Fibroblast of pulmonary artery (primary cell): ENCODE results near the gene TIPARP.

ENCODE experiments used
- DNase-seq: peaks from one replicate; pipeline ENCODE4 v3.0.0-alpha.2; 2010; ENCODE audit warnings: low read depth
- H3K4me3 ChIP-seq: replicated peaks from 2 replicates; pipeline ENCODE4 v1.5.1; 2011; ENCODE audit warnings: low read depth, mild to moderate bottlenecking, control low read depth, low read length, moderate library complexity
- TF ChIP-seq, protein P1 (sequence below): IDR thresholded peaks from 2 replicates; pipeline ENCODE4 v1.5.1; 2011; ENCODE audit warnings: mild to moderate bottlenecking, control low read depth, low read length, inconsistent platforms; ENCODE audit errors: missing control alignments

Gene TIPARP

DNA sequence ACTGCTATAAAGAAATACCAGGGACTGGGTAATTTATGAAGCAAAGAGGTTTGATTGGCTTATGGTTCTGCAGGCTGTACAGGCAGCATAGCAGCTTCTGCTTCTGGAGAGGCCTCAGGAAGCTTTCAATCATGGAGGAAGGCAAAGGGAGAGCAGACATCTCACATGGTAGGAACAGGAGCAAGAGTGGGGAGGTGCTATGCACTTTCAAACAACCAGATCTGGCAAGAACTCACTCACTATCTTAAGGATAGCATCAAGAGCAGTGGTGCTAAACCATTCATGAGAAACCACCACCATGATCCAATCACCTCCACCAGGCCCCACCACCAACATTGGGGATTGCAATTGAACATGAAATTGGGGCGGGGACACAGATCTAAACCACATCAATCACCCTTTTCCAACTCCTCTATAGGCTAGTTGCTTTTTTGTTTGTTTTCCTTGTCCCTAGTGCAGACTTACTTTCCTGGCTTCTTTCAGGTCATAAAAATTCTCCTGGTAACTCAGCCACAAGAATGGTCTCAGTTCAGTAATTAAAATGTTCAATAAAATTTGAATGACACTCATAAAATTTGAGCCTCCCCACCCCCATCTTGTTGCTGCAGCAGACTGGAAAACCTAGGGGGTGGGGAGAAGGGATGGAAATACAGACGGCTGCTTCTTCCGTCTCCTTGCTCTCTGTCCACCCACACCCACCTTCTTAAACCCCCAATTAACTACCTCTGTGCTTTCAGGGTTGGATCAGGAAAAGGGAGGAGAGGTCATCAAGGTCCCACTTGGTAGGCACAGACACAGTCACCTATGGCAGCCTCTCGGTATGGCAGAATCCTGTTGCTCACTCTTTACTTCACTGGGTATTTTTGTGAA, 16.3 kb upstream of the TIPARP start:
- TF ChIP-seq, protein P1, sequence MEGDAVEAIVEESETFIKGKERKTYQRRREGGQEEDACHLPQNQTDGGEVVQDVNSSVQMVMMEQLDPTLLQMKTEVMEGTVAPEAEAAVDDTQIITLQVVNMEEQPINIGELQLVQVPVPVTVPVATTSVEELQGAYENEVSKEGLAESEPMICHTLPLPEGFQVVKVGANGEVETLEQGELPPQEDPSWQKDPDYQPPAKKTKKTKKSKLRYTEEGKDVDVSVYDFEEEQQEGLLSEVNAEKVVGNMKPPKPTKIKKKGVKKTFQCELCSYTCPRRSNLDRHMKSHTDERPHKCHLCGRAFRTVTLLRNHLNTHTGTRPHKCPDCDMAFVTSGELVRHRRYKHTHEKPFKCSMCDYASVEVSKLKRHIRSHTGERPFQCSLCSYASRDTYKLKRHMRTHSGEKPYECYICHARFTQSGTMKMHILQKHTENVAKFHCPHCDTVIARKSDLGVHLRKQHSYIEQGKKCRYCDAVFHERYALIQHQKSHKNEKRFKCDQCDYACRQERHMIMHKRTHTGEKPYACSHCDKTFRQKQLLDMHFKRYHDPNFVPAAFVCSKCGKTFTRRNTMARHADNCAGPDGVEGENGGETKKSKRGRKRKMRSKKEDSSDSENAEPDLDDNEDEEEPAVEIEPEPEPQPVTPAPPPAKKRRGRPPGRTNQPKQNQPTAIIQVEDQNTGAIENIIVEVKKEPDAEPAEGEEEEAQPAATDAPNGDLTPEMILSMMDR: no peak
- DNase-seq: no peak
- no peak overlapping the region for H3K4me3 ChIP-seq

DNA sequence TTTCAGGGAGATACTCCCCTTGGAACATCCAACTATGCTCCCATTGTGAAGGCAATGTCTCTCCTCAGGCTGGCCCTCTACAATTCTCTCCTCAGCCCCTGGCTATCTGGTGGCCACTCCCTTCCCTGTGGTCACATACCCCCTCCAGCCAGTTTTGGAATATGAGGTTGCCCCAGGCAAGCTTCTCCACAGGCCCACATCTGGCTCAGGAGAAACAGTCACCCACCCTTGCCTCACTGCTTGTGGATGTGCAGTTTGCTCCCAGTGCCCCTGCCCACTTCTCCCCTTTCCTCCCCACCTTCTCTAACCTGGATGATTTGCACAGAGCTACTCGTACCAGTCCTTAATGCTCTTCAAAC, 15.7 kb upstream of the TIPARP start:
- no peak for DNase-seq
- no peak overlapping the region for H3K4me3 ChIP-seq
- TF ChIP-seq, protein P1: no peak

DNA sequence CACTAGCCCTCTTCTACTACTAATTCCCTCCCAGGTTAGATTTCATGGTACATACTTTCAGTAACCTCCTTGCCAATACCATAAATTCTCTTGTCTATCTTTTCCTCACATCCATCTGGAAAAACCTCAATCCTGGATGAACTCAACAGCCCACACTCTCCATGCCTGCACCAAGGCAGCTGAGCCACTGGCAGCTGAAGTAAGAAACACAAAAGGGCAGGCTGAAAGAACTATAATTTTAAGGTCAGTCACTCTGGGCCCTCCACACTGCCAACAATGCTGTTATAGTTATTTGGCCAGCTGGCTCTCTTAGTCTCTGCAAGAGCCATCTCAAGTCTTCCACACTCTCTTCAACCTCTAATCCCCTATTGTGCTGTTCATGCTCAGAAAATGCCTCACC, 15.1 kb upstream of the TIPARP start:
- TF ChIP-seq, protein P1: no peak
- DNase-seq: no peak
- H3K4me3 ChIP-seq: no peak overlapping the region

DNA sequence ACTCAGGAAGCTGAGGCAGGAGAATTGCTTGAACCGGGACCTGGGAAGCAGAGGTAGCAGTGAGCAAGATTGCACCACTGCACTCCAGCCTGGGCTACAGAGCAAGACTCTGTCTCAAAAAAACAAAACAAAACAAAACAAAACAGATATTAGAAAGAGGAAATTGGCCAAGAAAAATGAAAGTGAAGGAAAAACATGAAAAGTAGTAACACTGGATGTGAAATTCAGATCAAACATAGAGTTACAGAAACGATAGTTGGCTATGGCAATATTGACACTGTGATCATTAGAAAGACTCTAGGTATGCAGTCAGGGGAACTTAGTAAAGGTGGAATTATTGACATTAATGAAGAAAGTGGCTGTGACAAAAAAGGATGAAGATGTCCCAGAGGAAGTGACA, 13.2 kb upstream of the TIPARP start:
- TF ChIP-seq, protein P1: no peak
- H3K4me3 ChIP-seq: no peak overlapping the region

DNA sequence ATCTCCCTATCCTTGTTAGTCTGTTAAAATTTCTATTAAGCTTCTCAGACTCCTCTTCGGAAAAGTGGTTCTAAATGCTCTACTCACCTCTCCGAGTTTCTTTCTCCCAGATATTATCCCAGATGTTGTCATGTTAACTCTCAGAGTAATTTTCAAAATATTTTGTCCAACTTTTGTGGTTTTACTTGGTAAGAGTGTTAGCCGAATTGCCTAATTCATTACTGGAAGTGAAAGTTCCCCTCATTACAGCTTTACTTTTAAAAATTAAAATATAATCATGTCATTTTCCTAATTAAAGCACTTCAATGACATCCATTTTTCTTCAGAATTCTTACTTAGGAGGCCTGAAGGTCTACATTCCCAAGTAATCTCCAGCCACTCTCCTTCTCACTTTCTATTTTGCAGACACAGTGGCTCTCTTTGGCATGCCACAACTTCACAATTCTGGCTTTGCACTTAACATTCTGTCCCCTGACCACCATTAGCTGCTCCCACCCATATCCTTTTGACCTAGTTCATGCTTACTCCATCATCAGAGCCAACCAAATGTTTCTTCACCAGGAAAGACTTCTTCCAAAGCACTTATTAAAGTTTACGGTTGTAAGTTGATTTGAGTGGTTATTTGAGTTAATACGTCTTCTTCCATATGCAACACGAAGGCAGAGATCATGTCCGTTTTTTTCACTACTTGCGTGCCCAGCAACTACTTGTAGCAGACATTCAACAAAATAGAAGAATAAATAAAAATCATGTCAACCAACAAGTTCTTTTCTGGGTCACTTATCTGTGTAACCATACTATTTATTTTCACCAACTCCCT, 10.2 kb upstream of the TIPARP start:
- DNase-seq: no peak
- TF ChIP-seq, protein P1: no peak
- no peak overlapping the region for H3K4me3 ChIP-seq

More for the DNA sequence above, 13.2 kb upstream of the TIPARP start:
- no peak for DNase-seq

DNA sequence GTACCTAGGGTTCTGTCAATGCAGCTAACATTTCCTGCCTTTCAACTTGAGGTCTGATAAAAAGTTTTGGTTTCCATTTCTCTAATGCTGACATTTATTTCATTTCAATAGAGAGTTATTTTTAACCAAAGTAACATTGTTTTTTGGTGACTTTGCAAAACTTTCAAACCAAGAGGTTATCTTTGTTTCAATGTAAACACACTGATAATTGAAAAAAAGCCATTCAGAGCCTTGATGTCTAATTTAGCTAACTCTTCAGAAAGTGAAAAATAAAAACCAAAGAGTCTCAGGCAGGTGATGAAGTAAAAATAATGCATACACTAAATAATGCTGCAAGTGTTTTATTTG, 9.6 kb upstream of the TIPARP start:
- TF ChIP-seq, protein P1: no peak
- no peak for DNase-seq
- H3K4me3 ChIP-seq: no peak overlapping the region
